Measurements from ENCODE around the gene EOLA2. TPM values are rescaled to one million over a fixed set of nuclear protein-coding genes. Genes with fewer than 3 reads are reported as not detected.

EOLA2 gene
- total RNA-seq, 3 donors from 2014 or later (not counting 1 experiment from before 2014, with no cell fraction given): 80.9 to 94.9 (median 85.5) TPM

- no peak for DNase-seq
- Mint-ChIP-seq H3K4me3 (no peak overlapping the region), H3K9me3 (peaks cover 0 to 2% of the 10 kb centered on the region in 2 donors), H3K4me1 (peaks cover 5 to 10% of the 10 kb centered on the region in 2 donors), H3K27me3 (ENCODE audit: low read depth in 2 of 2) (no peaks in the 10 kb centered on the region), H3K36me3 (no peaks in the 10 kb centered on the region), H3K27ac (no peak overlapping the region)
- no peak overlapping the region for H3K27ac ChIP-seq (ENCODE audit: low read length)
- H3K27me3 ChIP-seq (ENCODE audit: control insufficient read depth, insufficient read depth, low read length): no peaks in the 10 kb centered on the region
- no peak overlapping the region for H3K4me3 ChIP-seq (ENCODE audit: low read length)
- intact Hi-C loops (cut with micrococcal nuclease): no loop called here
- no peaks in the 10 kb centered on the region for H3K4me1 ChIP-seq (ENCODE audit: control insufficient read depth, insufficient read depth, low read length)
- TF ChIP-seq, protein P1, sequence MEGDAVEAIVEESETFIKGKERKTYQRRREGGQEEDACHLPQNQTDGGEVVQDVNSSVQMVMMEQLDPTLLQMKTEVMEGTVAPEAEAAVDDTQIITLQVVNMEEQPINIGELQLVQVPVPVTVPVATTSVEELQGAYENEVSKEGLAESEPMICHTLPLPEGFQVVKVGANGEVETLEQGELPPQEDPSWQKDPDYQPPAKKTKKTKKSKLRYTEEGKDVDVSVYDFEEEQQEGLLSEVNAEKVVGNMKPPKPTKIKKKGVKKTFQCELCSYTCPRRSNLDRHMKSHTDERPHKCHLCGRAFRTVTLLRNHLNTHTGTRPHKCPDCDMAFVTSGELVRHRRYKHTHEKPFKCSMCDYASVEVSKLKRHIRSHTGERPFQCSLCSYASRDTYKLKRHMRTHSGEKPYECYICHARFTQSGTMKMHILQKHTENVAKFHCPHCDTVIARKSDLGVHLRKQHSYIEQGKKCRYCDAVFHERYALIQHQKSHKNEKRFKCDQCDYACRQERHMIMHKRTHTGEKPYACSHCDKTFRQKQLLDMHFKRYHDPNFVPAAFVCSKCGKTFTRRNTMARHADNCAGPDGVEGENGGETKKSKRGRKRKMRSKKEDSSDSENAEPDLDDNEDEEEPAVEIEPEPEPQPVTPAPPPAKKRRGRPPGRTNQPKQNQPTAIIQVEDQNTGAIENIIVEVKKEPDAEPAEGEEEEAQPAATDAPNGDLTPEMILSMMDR (IDR thresholded peaks at IDR 0.05): no peak
- H3K36me3 ChIP-seq (ENCODE audit: control insufficient read depth, insufficient read depth, low read length): no peaks in the 10 kb centered on the region
- no peak for ATAC-seq
- H3K9me3 ChIP-seq (ENCODE audit: control insufficient read depth, insufficient read depth, low read length): no peaks in the 10 kb centered on the region
Measured at GRCh38 chrX:149908727-149909126, 29.6 kb downstream of the EOLA2 start.

DNA sequence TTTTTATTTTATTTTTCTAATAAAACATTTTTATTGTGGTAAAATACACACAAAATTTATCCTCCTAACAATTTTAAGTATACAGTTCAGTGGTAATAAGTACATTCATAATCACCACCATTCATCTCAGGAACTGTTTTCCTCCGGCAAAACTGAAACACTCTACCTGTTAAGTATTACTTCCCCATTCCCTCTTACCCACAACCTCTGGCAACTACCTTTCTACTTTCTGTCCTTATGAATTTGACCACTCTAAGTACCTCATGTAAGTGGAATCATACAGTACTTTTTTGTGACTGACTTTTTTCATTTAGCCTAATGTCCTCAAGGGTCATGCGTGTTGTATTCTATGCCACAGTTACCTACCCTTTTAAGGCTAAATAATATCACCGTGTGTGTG lies 30.0 kb downstream of the EOLA2 start:
- Histone ChIP-seq H3K9me3 (ENCODE audit: control insufficient read depth, insufficient read depth, low read length) (no peaks in the 10 kb centered on the region), H3K4me3 (ENCODE audit: low read length) (no peak overlapping the region), H3K27me3 (ENCODE audit: control insufficient read depth, insufficient read depth, low read length) (no peaks in the 10 kb centered on the region), H3K36me3 (ENCODE audit: control insufficient read depth, insufficient read depth, low read length) (no peaks in the 10 kb centered on the region), H3K27ac (ENCODE audit: low read length) (no peak overlapping the region), H3K4me1 (ENCODE audit: control insufficient read depth, insufficient read depth, low read length) (no peaks in the 10 kb centered on the region)
- no peaks in the 10 kb centered on the region for H3K36me3 Mint-ChIP-seq
- H3K4me3 Mint-ChIP-seq: no peak overlapping the region
- no peaks in the 10 kb centered on the region for H3K27me3 Mint-ChIP-seq (ENCODE audit: low read depth in 2 of 2)
- WGBS (ENCODE audit: insufficient coverage): 90% methylated on average over 1 of the region's 3 CpGs
- intact Hi-C loops (cut with micrococcal nuclease): no loop called here
- ATAC-seq: no peak
- H3K9me3 Mint-ChIP-seq: peaks cover 0 to 2% of the 10 kb centered on the region in 2 donors
- TF ChIP-seq, protein P1 (IDR thresholded peaks at IDR 0.05): no peak
- H3K4me1 Mint-ChIP-seq: peaks cover 5 to 10% of the 10 kb centered on the region in 2 donors
- no peak for DNase-seq
- no peak overlapping the region for H3K27ac Mint-ChIP-seq

DNA sequence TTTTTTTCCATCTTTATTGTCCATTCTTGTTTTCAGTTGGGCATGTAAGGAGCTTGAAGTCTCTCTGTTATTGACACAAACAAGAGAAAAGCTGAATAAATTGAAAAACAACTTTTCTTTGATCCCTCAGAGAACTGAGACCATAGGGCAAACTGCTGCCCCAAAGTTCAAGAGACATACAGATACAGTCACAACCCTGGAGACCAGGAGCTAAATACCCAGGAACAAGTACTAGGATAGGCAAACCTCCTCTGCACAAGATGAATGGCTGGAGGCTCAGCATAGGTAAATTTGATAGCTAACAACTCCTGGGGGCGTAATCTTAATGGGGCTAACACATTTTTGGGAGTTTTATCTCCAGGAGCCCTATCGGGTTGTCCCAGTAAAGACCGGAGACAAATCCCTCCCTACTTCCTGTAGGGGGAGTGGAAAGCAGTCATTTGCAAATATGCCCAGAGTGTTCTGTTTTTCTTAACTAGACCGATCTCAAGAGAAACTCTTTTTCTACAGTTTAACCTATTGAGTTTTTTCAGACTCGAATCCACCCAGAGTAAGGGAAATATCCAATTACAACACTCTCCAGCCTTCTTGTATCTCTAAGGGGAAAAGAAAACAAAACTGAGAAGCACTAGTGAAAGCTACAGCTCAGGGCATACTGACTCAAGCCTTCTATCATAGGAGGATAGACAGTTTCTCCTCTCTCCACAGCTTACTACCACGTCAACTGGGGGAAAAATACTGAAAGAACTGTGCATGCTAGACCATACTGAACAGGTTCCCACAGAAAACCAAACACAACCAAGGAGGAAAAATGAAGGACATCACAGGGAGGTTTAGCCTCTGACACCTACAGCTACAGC lies 34.2 kb downstream of the EOLA2 start:
- no peak overlapping the region for H3K27ac ChIP-seq (ENCODE audit: low read length)
- H3K36me3 ChIP-seq (ENCODE audit: control insufficient read depth, insufficient read depth, low read length): no peaks in the 10 kb centered on the region
- intact Hi-C loops (cut with micrococcal nuclease): no loop called here
- peak overlapping the region; percentile 14 for H3K4me3 Mint-ChIP-seq
- no peaks in the 10 kb centered on the region for H3K4me1 ChIP-seq (ENCODE audit: control insufficient read depth, insufficient read depth, low read length)
- no CpG with 5 or more reads among the region's 6 CpGs for WGBS (ENCODE audit: insufficient coverage)
- peaks cover 5 to 10% of the 10 kb centered on the region in 2 donors for H3K4me1 Mint-ChIP-seq
- no peaks in the 10 kb centered on the region for H3K36me3 Mint-ChIP-seq
- peaks cover 0 to 6% of the 10 kb centered on the region in 2 donors for H3K27me3 Mint-ChIP-seq (ENCODE audit: low read depth in 2 of 2)
- DNase-seq: no peak
- no peaks in the 10 kb centered on the region for H3K27me3 ChIP-seq (ENCODE audit: control insufficient read depth, insufficient read depth, low read length)
- no peak for ATAC-seq
- H3K4me3 ChIP-seq (ENCODE audit: low read length): no peak overlapping the region
- no peaks in the 10 kb centered on the region for H3K9me3 ChIP-seq (ENCODE audit: control insufficient read depth, insufficient read depth, low read length)
- TF ChIP-seq, protein P1 (IDR thresholded peaks at IDR 0.05): no peak
- H3K9me3 Mint-ChIP-seq: no peaks in the 10 kb centered on the region
- H3K27ac Mint-ChIP-seq: peak overlapping the region in 1 of 2 donors; percentile 67
